Fibroblast of the aortic adventitia (primary cell): Measurements from ENCODE around the gene DMP1. TPM values are rescaled to one million over a fixed set of nuclear protein-coding genes. Genes with fewer than 3 reads are reported as not detected.
"Not testable (repeated sequence)": the region's sequence is repeated elsewhere in the genome, so short reads cannot be mapped to it uniquely, and the experiment has no call there.

ENCODE experiments used
- DNase-seq: peaks from one replicate; pipeline ENCODE4 v3.0.0-alpha.2; 2010; ENCODE audit warnings: low read depth
- H3K4me3 ChIP-seq: 2 replicates; pipeline ENCODE4 v1.5.1; 2011; ENCODE audit warnings: low read depth, mild to moderate bottlenecking, control low read depth, low read length, moderate library complexity
- CTCF ChIP-seq: IDR thresholded peaks from 2 replicates; pipeline ENCODE4 v1.5.1; 2011; ENCODE audit warnings: mild to moderate bottlenecking, low read length, control low read depth, inconsistent platforms; ENCODE audit not compliant: insufficient read depth
- total RNA-seq: library from RNA; depleted of rRNA; stranded (reverse); fragments of >200 nt; gene quantifications from 2 replicates; pipeline ENCODE4 v1.2.3, GENCODE V29; 2012; ENCODE audit warnings: low replicate concordance

Gene DMP1
- total RNA-seq, 1 donor = not detected

- H3K4me3 ChIP-seq = no peak overlapping the region
- DNase-seq = peak; percentile 76
- peak; percentile 73 for TF ChIP-seq CTCF
Observed at GRCh38 chr4:87679449-87680169, 29.5 kb downstream of the DMP1 start.

- no peak overlapping the region for H3K4me3 ChIP-seq
- TF ChIP-seq CTCF = no peak
- DNase-seq = no peak
Observed at GRCh38 chr4:87680271-87680670, 30.2 kb downstream of the DMP1 start.

- H3K4me3 ChIP-seq = no peak overlapping the region
- no peak for TF ChIP-seq CTCF
- no peak for DNase-seq
Observed at GRCh38 chr4:87688316-87688715, 38.2 kb downstream of the DMP1 start.

GRCh38 chr4:87690947-87691346 is 40.9 kb downstream of the DMP1 start:
- not testable (repeated sequence) for DNase-seq, H3K4me3 ChIP-seq

GRCh38 chr4:87692060-87692459 is 42.0 kb downstream of the DMP1 start:
- not testable (repeated sequence) for H3K4me3 ChIP-seq, DNase-seq

GRCh38 chr4:87697272-87697671 is 47.2 kb downstream of the DMP1 start:
- H3K4me3 ChIP-seq = no peak overlapping the region
- DNase-seq = no peak
- TF ChIP-seq CTCF = no peak

GRCh38 chr4:87697945-87698344 is 47.9 kb downstream of the DMP1 start:
- no peak for TF ChIP-seq CTCF
- DNase-seq = no peak
- no peak overlapping the region for H3K4me3 ChIP-seq

- TF ChIP-seq CTCF = no peak
- DNase-seq = no peak
- H3K4me3 ChIP-seq = no peak overlapping the region
Observed at GRCh38 chr4:87698394-87698793, 48.3 kb downstream of the DMP1 start.
